H4 (cell line): ENCODE measurements around the gene OBP2A. TPM values are rescaled to one million over a fixed set of nuclear protein-coding genes. Genes with fewer than 3 reads are reported as not detected.
A peak's percentile ranks its signal among the peaks of the same experiment; 100 is the strongest.

Experiments used
- DNase-seq: peaks from one replicate; pipeline ENCODE4 v3.0.0-alpha.2; 2015; ENCODE audit warnings: low spot score
- total RNA-seq: library from RNA; depleted of rRNA; stranded (reverse); fragments of >200 nt; shearing (Covaris generic); gene quantifications from 2 replicates; pipeline ENCODE4 v1.2.3, GENCODE V29; 2014

Gene OBP2A
- total RNA-seq, 1 experiment from 2014 or later, result not detected

GRCh38 chr9:135552021-135552697 is 6.2 kb downstream of the OBP2A start:
- DNase-seq, result no peak

GRCh38 chr9:135552698-135553171 is 6.8 kb downstream of the OBP2A start:
- no peak for DNase-seq

- DNase-seq, result peak; percentile 62
These were observed 8.8 kb downstream of the OBP2A start for GRCh38 chr9:135554718-135555117.

GRCh38 chr9:135555203-135555602 is 9.3 kb downstream of the OBP2A start:
- DNase-seq, result peak; percentile 54

GRCh38 chr9:135555910-135556309 is 10.0 kb downstream of the OBP2A start:
- DNase-seq, result no peak

GRCh38 chr9:135559606-135560005 is 13.7 kb downstream of the OBP2A start:
- DNase-seq, result no peak

- DNase-seq, result no peak
These were observed 15.7 kb downstream of the OBP2A start, which contains the start of gene PAEP for GRCh38 chr9:135561391-135562234. Gene PAEP, plus strand, starts transcription at chr9:135561756.

GRCh38 chr9:135562235-135562745 is 16.4 kb downstream of the OBP2A start:
- DNase-seq, result no peak

GRCh38 chr9:135563039-135563476 is 17.1 kb downstream of the OBP2A start:
- no peak for DNase-seq

GRCh38 chr9:135563858-135564257 is 17.9 kb downstream of the OBP2A start:
- DNase-seq, result no peak

GRCh38 chr9:135565141-135565628 is 19.3 kb downstream of the OBP2A start:
- no peak for DNase-seq

- DNase-seq, result no peak
These were observed 19.7 kb downstream of the OBP2A start for GRCh38 chr9:135565636-135566035.

- no peak for DNase-seq
These were observed 20.6 kb downstream of the OBP2A start for GRCh38 chr9:135566552-135566951.

GRCh38 chr9:135567311-135567710 is 21.4 kb downstream of the OBP2A start:
- no peak for DNase-seq

- no peak for DNase-seq
These were observed 22.1 kb downstream of the OBP2A start for GRCh38 chr9:135568026-135568425.

- DNase-seq, result no peak
These were observed 24.5 kb downstream of the OBP2A start for GRCh38 chr9:135570456-135570855.

- no peak for DNase-seq
These were observed 26.3 kb downstream of the OBP2A start for GRCh38 chr9:135572233-135572632.

- DNase-seq, result no peak
These were observed 27.2 kb downstream of the OBP2A start for GRCh38 chr9:135573124-135573523.

- no peak for DNase-seq
These were observed 28.4 kb downstream of the OBP2A start for GRCh38 chr9:135574331-135574730.

- no peak for DNase-seq
These were observed 29.0 kb downstream of the OBP2A start for GRCh38 chr9:135574943-135575342.

- no peak for DNase-seq
These were observed 30.2 kb downstream of the OBP2A start for GRCh38 chr9:135575995-135576631.

GRCh38 chr9:135577256-135577655 is 31.3 kb downstream of the OBP2A start:
- DNase-seq, result no peak
